ENCODE measurements around the gene SRSF9. TPM values are rescaled to one million over a fixed set of nuclear protein-coding genes. Genes with fewer than 3 reads are reported as not detected.

Gene SRSF9
- total RNA-seq, 2 experiments from 2014 or later: 164 to 171 TPM

DNA sequence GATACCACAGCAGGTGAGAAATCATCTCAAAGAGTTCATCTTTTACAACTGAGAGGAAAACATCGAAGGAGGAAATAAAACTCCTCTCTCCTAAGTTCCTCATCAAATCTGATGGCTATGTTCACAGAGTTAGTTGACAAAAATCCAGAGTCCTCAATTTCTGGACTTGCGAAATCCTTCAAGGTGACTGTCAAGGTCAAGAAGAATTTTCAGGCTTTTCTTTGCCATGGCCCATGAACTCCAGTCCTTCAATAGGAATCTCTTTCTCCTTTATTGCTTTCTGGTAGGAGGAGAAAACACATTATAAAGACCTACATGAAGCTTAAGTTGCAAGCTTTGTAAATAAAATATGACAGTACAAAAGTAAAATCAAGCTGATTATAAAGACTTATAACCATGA lies 24.9 kb downstream of the SRSF9 start:
- peak overlapping the region; percentile 95 for H3K27ac Mint-ChIP-seq
- H3K4me1 Mint-ChIP-seq (ENCODE audit: low read depth): peaks cover 56% of the 10 kb centered on the region
- H3K4me3 Mint-ChIP-seq: peak overlapping the region; percentile 95
- no peaks in the 10 kb centered on the region for H3K27me3 Mint-ChIP-seq (ENCODE audit: low read depth)
- intact Hi-C loops (cut with micrococcal nuclease): no loop called here
- CTCF ChIA-PET: interaction anchor here (0.9 to 2.0 kb wide), 4 partner anchors 24 to 77 kb away, joined by 3 to 5 read pairs (median 4); partner anchors contain the start of gene SRSF9
- no peak for DNase-seq
- peaks cover 38% of the 10 kb centered on the region for H3K36me3 Mint-ChIP-seq (ENCODE audit: low read depth)
- H3K9me3 Mint-ChIP-seq: no peaks in the 10 kb centered on the region

DNA sequence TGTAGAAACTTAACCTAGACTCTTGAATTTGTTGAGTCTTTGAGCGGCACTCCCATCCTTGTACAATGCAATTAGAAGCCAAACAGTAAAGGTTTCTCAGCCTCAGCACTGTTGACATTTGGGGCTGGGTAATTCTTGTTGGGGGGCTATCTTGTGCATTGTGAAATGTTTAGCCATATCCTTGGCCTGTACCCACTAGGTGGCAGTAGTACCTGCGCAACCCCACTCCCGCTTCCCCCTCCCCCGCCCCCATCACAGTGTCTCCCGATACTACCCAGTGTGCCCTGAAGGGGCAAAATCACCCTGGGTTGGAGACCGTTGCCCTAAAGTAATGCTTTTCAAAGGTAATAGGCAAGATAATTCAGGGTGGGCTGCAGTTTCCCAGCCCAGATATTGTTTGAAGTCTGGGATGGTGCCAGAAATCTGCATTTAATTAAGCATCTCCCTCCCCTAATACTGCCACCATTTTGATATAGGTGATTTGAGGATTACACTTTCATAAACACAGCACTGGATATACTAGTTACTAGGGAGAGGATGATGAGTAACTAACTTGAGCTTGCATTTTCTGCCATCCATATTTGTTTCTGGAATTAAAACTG lies 29.8 kb downstream of the SRSF9 start:
- intact Hi-C loops (cut with micrococcal nuclease): loop anchor here (1.0 to 10.0 kb wide), 7 partner anchors 27 to 322 kb away; partner anchors contain the start of genes MLEC, RAB35 and UNC119B
- Mint-ChIP-seq H3K4me3 (peak overlapping the region; percentile 42), H3K27ac (peak overlapping the region; percentile 75), H3K9me3 (no peaks in the 10 kb centered on the region), H3K36me3 (ENCODE audit: low read depth) (peaks cover 27% of the 10 kb centered on the region), H3K27me3 (ENCODE audit: low read depth) (no peaks in the 10 kb centered on the region), H3K4me1 (ENCODE audit: low read depth) (peaks cover 34% of the 10 kb centered on the region)
- CTCF ChIA-PET: interaction anchor here (0.6 to 3.1 kb wide), 14 partner anchors 10 to 212 kb away, joined by 3 to 15 read pairs (median 5); partner anchors contain the start of genes DYNLL1 and SRSF9
- peak; percentile 87 for DNase-seq

DNA sequence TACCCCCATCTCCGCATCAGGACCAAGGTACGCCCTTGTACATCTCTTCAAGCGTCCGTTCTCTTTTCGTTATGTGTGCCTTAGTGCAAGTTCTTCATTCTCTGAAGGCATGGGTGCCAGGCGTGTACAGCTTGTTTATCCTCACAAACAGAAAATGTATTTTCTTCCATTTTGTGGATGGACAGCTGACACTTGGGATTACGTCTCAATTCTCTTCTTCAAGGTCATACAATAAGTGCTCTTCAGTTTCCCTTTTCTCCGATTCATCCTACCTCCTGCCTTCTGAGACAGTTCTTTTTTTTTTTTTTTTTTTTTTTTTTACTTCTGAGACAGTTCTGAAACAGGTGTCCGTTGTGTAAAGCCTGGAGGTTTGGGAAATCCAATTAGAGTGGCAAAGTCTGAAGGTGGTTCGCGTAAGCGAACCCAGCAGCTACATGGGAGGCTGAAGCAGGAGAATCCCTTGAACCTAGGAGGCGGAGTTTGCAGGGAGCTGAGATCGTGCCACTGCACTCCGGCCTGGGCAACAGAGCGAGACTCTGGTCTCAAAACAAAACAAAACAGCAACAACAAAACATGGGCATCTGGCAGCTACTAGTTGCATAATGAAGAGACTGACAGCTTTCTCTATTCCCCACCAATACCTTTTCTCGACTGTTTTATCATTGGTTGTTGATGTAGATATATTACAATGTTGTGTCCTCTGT lies 30.9 kb downstream of the SRSF9 start:
- intact Hi-C loops (cut with micrococcal nuclease): loop anchor here (1.0 to 10.0 kb wide), 15 partner anchors 8 to 321 kb away; partner anchors contain the start of genes DYNLL1, GATC, MLEC and POP5

DNA sequence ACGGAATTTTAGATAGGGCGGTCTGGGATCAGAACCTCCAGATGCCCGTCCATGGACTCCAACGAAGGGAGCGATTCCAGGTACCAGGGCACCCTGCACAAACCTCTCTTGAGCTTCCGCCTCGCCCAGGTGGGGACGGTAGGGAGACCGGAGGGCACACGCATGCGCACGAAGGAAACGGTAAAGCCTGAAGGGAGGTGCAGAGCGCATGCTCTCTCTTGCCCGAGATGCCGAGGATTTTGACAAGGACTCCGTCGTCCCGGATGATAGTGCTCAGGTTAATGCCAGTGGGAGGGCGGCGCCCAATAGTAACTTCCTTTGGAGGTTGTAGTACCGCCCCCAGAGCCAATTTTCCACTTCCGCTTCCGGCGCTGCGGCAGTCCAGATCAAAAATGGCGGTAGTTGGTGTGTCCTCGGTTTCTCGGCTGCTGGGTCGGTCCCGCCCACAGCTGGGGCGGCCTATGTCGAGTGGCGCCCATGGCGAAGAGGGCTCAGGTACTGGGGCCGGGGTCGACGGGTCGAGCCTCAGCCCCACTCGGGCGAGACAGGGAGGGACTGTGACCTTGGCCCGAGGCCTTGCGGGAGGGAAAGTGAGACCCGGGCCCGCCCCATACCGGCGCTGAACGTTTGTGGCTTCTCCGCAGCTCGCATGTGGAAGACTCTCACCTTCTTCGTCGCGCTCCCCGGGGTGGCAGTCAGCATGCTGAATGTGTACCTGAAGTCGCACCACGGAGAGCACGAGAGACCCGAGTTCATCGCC lies 31.6 kb downstream of the SRSF9 start, which contains the start of gene COX6A1:
COX6A1 (plus strand) TSS at position 379 of the 760 bp plus-strand sequence; CDS start at position 393, 14 bp downstream.
- peaks cover 18% of the 10 kb centered on the region for H3K36me3 Mint-ChIP-seq (ENCODE audit: low read depth)
- H3K9me3 Mint-ChIP-seq: no peaks in the 10 kb centered on the region
- intact Hi-C loops (cut with micrococcal nuclease): loop anchor here (1.0 to 10.0 kb wide), 14 partner anchors 8 to 321 kb away; partner anchors contain the start of genes DYNLL1, GATC, MLEC and POP5
- peak; percentile 99 for DNase-seq
- peaks cover 22% of the 10 kb centered on the region for H3K4me1 Mint-ChIP-seq (ENCODE audit: low read depth)
- H3K27me3 Mint-ChIP-seq (ENCODE audit: low read depth): no peaks in the 10 kb centered on the region
- peak within 1 kb of the TSS; percentile 92 for H3K4me3 Mint-ChIP-seq
- peak within 1 kb of the TSS; percentile 93 for H3K27ac Mint-ChIP-seq
- CTCF ChIA-PET: interaction anchor here (0.6 to 3.1 kb wide), 12 partner anchors 8 to 793 kb away, joined by 3 to 15 read pairs (median 4); partner anchors contain the start of gene SRSF9

More for the DNA sequence above, 30.9 kb downstream of the SRSF9 start:
- Mint-ChIP-seq H3K36me3 (ENCODE audit: low read depth) (peaks cover 22% of the 10 kb centered on the region), H3K4me1 (ENCODE audit: low read depth) (peaks cover 24% of the 10 kb centered on the region), H3K27me3 (ENCODE audit: low read depth) (no peaks in the 10 kb centered on the region), H3K4me3 (peak overlapping the region; percentile 92), H3K27ac (peak overlapping the region; percentile 93), H3K9me3 (no peaks in the 10 kb centered on the region)
- no peak for DNase-seq
- CTCF ChIA-PET: interaction anchor here (0.6 to 3.1 kb wide), 16 partner anchors 9 to 1222 kb away, joined by 3 to 15 read pairs (median 4); partner anchors contain the start of gene SRSF9

DNA sequence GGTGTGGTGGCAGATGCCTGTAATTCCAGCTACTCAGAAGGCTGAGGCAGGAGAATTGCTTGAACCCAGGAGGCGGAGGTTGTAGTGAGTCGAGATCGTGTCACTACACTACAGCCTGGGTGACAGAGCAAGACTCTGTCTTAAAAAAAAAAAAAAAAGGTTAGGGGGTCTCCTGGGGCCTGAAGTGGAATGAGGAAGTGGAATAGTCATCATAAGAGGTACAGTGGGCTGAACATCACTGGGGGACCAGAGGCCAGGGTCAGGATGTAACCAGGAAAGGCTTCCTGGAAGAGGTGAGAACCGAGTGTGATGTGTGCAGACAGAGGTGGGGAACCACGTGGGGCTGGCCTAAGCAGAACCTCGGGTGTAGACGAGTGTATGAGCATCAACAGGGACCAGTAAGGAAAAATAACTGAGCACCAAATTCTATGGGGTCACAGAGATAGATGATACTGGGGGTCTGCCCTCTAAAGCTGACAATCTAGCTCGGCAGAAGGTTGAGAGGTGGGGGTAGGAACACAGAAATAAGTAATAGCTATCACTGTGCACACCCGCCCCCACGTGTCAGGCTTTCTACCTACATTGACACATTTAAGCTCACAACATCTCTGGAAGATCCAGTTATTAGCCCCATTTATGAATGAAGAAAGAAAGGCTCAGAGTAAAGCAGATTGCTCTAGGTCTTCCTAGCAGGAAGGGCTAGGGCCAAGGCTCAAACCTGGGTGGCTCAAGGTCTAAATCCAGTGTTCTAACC lies 36.6 kb downstream of the SRSF9 start:
- Mint-ChIP-seq H3K9me3 (no peaks in the 10 kb centered on the region), H3K4me3 (no peak overlapping the region), H3K27ac (no peak overlapping the region), H3K4me1 (ENCODE audit: low read depth) (peaks cover 3% of the 10 kb centered on the region), H3K36me3 (ENCODE audit: low read depth) (no peaks in the 10 kb centered on the region), H3K27me3 (ENCODE audit: low read depth) (no peaks in the 10 kb centered on the region)
- intact Hi-C loops (cut with micrococcal nuclease): loop anchor here (10.0 kb wide), 1 partner anchor 208 kb away; no protein-coding TSS in a partner anchor
- CTCF ChIA-PET: interaction anchor here (0.9 to 3.0 kb wide), 3 partner anchors 40 to 76 kb away, joined by 3 to 7 read pairs (median 7); no protein-coding TSS in a partner anchor
- DNase-seq: no peak

DNA sequence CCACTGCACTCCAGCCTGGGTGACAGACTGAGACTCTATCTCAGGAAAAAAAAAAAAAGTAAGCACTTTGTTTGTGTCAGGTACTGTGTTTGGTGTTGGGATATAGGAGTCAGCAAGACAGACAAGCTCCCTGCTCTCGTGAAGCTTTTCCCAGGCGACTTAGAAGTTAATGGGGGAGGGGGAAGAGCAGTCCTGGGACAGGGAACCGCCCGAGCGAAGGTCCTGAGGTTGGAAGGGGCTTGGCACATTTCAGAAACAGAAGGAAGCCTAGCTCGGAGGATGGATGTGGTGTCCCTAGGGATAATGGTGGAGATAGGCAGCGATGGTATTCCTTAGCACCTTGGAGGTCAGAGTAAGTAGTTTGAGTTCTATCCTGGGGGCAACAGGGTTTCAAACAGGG lies 40.2 kb downstream of the SRSF9 start:
- no peaks in the 10 kb centered on the region for H3K36me3 Mint-ChIP-seq (ENCODE audit: low read depth)
- H3K4me3 Mint-ChIP-seq: no peak overlapping the region
- H3K9me3 Mint-ChIP-seq: no peaks in the 10 kb centered on the region
- no peak for DNase-seq
- H3K4me1 Mint-ChIP-seq (ENCODE audit: low read depth): peaks cover 3% of the 10 kb centered on the region
- H3K27ac Mint-ChIP-seq: no peak overlapping the region
- CTCF ChIA-PET: interaction anchor here (0.8 to 4.7 kb wide), 14 partner anchors 8 to 127 kb away, joined by 3 to 26 read pairs (median 4); partner anchors contain the start of genes COX6A1, PLA2G1B and SIRT4
- intact Hi-C loops (cut with micrococcal nuclease): no loop called here
- no peaks in the 10 kb centered on the region for H3K27me3 Mint-ChIP-seq (ENCODE audit: low read depth)

DNA sequence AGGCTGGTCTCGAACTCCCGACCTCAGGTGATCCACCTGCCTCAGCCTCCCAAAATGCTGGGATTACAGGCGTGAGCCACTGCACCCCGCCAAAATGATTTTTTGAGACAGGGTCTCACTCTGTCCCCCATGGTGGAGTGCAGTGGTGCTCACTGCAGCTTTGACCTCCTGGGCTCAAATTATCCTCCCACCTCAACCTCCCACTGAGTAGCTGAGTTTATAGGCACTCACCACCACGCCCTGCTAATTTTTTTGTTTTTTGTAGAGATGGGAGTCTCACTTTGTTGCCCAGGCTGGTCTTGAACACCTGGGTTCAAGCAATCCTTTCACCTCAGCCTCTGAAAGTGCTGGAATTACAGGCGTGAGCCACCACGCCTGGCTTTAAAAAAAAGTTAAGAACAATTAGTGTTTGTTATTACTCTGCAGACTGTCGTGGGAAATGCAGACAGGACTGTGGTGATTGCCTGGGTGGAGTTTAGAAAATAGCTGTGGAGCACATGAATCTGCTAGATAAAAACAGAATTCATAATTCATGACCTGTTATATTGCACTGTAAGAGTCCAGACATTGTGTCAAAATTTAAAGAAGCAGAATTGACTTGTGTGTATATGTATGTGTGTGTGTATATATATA lies 40.8 kb downstream of the SRSF9 start:
- H3K4me3 Mint-ChIP-seq: no peak overlapping the region
- no peak for DNase-seq
- H3K4me1 Mint-ChIP-seq (ENCODE audit: low read depth): peaks cover 3% of the 10 kb centered on the region
- no peaks in the 10 kb centered on the region for H3K27me3 Mint-ChIP-seq (ENCODE audit: low read depth)
- CTCF ChIA-PET: interaction anchor here (0.7 to 4.7 kb wide), 11 partner anchors 9 to 132 kb away, joined by 3 to 26 read pairs (median 3); partner anchors contain the start of genes COX6A1, PLA2G1B and SIRT4
- H3K9me3 Mint-ChIP-seq: no peaks in the 10 kb centered on the region
- intact Hi-C loops (cut with micrococcal nuclease): no loop called here
- H3K36me3 Mint-ChIP-seq (ENCODE audit: low read depth): no peaks in the 10 kb centered on the region
- no peak overlapping the region for H3K27ac Mint-ChIP-seq

DNA sequence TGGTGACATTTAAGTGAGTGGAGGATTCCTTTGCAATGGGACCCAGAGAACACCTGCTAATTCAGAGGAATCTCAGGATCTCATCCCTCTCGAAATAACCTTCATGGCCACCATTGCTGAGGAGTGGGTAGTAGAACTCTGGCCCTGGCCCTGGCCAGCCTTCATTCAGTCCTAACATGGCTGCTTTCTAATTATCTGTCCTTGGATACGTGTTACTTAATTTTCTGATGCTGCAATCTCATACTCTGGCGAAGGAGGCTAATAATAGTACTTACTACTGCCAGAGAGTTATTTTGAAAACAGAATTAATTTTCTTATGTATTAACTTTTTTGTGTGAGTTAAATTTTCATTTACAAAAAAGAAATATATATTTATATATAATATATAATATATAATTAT lies 43.8 kb downstream of the SRSF9 start:
- Mint-ChIP-seq H3K27ac (no peak overlapping the region), H3K4me1 (ENCODE audit: low read depth) (peaks cover 3% of the 10 kb centered on the region), H3K9me3 (no peaks in the 10 kb centered on the region), H3K36me3 (ENCODE audit: low read depth) (no peaks in the 10 kb centered on the region), H3K4me3 (no peak overlapping the region), H3K27me3 (ENCODE audit: low read depth) (no peaks in the 10 kb centered on the region)
- no peak for DNase-seq
- intact Hi-C loops (cut with micrococcal nuclease): no loop called here
- CTCF ChIA-PET: no interaction called here

DNA sequence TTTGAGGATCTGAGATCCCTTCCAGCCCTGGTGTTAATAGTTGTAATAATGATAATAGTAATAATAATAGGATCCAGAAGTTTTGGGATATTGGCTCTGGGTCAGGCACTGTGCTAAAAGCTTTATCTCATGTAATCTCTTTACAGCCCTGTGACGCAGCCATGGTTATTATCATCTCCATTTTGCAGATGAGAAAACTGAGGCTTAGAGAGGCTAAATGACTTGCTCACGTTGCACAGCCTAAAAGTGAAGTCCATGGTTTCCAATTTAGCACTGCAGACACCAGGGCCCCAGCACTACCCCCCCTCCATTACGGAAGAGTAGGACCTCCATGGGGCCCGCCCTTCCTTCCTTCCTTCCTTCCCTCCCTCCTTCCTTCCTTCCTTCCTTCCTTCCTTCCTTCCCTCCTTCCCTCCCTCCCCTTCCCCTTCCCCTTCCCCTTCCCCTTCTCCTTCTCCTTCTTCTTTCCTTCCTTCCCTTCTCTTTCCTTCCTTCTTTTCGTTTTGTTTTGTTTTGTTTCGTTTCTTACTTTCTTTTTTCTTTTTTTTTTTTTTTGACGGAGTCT lies 46.6 kb downstream of the SRSF9 start:
- CTCF ChIA-PET: interaction anchor here (0.5 to 1.0 kb wide), 2 partner anchors 66 to 125 kb away, joined by 3 to 5 read pairs; no protein-coding TSS in a partner anchor
- H3K9me3 Mint-ChIP-seq: no peaks in the 10 kb centered on the region
- DNase-seq: no peak
- no peak overlapping the region for H3K4me3 Mint-ChIP-seq
- no peaks in the 10 kb centered on the region for H3K4me1 Mint-ChIP-seq (ENCODE audit: low read depth)
- no peaks in the 10 kb centered on the region for H3K27me3 Mint-ChIP-seq (ENCODE audit: low read depth)
- no peaks in the 10 kb centered on the region for H3K36me3 Mint-ChIP-seq (ENCODE audit: low read depth)
- no peak overlapping the region for H3K27ac Mint-ChIP-seq
- intact Hi-C loops (cut with micrococcal nuclease): no loop called here

DNA sequence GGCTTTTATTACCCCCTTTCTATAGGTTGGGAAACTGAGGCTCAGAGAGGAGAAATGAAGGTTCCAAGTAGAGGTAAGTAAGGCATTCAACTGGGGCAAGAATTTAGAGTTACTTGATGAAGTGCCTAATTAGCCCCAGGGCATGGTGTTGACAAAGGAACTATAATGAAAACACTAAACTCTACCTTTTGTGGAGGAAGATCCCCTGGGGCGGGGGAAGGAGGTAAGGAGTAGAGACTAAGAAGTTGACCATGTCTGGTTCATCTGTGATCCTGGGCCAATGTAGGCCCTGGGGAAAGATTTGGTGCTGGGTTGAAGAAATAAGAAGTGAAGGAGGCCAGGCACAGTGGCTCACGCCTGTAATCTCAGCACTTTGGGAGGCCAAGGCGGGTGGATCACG lies 47.8 kb downstream of the SRSF9 start:
- Mint-ChIP-seq H3K27me3 (ENCODE audit: low read depth) (no peaks in the 10 kb centered on the region), H3K27ac (no peak overlapping the region), H3K9me3 (no peaks in the 10 kb centered on the region), H3K36me3 (ENCODE audit: low read depth) (no peaks in the 10 kb centered on the region), H3K4me1 (ENCODE audit: low read depth) (no peaks in the 10 kb centered on the region), H3K4me3 (no peak overlapping the region)
- intact Hi-C loops (cut with micrococcal nuclease): no loop called here
- CTCF ChIA-PET: interaction anchor here (0.6 kb wide), 1 partner anchor 54 kb away, joined by 3 read pairs; no protein-coding TSS in a partner anchor
- DNase-seq: no peak
